ELR (cell line): ENCODE data around the gene CIAO3.
"Not testable (repeated sequence)": the region's sequence is repeated elsewhere in the genome, so short reads cannot be mapped to it uniquely, and the experiment has no call there.

Source experiments
- DNase-seq: peaks from one replicate; pipeline ENCODE4 v3.0.0-alpha.2; 2015; ENCODE audit warnings: low read depth

Gene CIAO3

DNA sequence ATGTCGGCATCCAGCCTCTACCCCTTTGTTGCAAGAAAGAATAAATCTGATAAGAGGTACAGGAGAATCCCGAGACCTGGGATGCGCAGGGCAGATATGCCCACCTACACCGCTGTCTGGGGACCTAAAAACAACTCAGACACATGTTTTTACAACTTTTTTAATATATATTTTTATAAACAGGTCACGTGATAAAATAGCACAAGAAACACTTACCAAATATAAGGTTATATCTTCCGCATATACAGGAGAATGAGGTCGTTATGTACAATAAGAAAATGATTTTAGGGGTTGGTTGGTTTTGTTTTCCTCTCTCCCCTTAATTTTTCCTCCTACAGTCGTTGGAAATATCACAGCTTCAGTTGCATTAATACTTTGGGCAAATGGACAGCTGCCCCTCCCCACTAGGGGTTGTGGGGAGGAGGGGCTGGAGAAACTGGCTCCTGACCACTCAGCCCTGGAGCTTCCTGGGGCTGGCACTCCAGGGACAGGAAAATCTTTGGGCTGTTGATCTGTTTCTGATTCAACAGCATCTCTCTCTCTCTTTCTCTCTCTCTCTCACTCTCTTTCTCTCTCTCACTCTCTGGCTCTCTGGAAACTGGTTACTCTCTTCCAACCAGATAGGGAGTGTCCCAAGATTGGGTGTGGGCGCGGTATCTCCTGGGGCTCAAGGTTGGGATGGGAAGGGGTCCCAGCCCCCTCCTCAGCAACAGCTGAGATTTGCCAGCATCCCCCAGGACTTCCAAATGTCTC lies 48.3 kb downstream of the CIAO3 start:
- DNase-seq: no peak

DNA sequence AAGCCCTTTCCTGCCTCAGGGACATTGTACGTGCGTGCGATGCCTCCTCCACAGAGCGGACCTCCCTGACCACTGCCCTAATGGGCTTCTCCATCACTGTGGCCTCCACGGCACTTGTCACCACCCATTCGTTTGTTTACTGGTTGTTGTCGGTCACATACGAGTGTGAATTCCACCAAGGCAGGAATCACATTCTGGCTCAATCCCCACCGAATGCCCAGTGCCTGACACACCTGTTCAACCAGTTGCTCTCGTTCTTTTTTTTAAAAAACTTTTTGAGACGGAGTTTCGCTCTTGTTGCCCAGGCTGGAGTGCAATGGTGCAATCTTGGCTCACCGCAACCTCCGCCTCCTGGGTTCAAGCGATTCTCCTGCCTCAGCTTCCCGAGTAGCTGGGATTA lies 49.6 kb downstream of the CIAO3 start:
- not testable (repeated sequence) for DNase-seq

GRCh38 chr16:689175-689897 lies 51.5 kb downstream of the CIAO3 start:
- no peak for DNase-seq

DNA sequence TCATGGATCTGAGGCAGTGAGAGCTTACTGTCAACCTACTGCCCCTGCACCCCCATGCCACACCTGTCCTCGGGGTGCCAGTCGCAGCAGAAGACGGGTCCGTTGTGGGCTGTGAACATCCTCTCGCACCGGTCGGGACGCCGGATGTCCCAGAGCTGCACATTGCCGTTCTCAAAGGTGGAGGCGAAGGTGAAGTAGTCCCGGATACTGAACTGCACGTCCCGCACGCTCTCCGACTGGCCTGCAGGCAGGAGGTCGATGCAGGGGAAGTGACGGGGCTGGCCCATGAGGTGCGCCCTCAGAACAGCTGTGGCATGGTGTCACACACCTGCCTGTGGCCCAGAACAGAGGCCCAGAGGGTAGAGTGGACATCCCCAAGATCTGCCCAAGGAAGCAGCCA lies 53.3 kb downstream of the CIAO3 start:
- DNase-seq: no peak

GRCh38 chr16:686459-687260 lies 54.1 kb downstream of the CIAO3 start:
- no peak for DNase-seq

DNA sequence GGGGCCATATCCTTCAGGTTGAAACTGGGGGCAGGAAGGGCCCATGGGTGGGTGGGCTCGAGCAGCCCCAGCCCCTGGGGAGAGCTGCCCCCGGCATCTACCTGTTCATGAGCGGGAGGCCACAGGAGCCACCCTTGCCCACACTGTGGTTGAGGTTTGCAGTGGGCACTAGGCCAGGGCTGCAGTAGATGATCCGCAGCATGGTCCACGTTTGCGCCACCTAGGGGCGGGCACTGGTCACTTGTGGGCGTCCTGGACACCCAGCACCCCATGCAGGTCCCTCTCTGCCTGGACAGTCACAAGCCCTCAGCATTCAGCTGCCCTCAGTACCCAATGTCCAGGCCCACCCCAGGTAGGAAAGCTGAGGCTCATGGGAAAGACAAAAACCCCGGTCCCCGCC lies 54.8 kb downstream of the CIAO3 start:
- DNase-seq: peak; percentile 57

- DNase-seq: no peak
Observed at GRCh38 chr16:684961-685696, 55.7 kb downstream of the CIAO3 start.

- DNase-seq: peak; percentile 94
Observed at GRCh38 chr16:684071-684794, 56.6 kb downstream of the CIAO3 start, which contains the start of gene JMJD8. JMJD8 (minus strand) TSS chr16:684334; CDS start chr16:684319, 15 bp downstream.

DNA sequence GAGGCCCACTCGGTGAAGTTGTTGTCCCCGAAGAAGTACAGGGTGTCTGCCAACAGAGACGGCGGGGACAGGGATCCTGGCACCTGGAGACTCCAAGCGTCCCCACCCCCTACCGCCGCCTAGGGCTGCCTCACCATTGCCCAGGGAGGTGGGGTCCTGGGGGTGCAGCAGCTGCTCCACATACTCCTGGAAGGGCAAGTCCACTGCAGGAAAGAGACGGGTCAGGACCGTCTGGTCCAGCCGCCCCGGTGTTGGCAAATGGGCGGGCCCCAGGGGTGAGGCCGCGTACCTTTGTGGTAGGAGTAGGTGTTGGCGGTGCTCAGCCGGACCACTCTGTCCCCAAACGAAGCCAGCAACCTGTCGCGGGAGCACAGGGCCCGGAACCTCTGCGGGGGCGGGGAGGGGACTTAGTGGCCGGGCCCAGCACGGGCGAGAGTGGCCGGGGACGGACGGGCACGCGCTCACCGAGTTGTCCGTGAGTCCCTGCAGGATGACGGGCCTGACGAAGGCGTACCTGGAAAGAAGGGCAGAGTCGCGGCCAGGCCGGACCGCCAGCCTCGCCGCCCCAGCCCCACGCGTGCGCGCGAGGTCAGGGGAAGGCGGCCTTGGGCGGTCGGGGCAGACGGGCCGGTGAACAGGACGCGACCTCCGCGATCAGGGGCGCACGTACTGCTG lies 57.3 kb downstream of the CIAO3 start:
- no peak for DNase-seq

DNA sequence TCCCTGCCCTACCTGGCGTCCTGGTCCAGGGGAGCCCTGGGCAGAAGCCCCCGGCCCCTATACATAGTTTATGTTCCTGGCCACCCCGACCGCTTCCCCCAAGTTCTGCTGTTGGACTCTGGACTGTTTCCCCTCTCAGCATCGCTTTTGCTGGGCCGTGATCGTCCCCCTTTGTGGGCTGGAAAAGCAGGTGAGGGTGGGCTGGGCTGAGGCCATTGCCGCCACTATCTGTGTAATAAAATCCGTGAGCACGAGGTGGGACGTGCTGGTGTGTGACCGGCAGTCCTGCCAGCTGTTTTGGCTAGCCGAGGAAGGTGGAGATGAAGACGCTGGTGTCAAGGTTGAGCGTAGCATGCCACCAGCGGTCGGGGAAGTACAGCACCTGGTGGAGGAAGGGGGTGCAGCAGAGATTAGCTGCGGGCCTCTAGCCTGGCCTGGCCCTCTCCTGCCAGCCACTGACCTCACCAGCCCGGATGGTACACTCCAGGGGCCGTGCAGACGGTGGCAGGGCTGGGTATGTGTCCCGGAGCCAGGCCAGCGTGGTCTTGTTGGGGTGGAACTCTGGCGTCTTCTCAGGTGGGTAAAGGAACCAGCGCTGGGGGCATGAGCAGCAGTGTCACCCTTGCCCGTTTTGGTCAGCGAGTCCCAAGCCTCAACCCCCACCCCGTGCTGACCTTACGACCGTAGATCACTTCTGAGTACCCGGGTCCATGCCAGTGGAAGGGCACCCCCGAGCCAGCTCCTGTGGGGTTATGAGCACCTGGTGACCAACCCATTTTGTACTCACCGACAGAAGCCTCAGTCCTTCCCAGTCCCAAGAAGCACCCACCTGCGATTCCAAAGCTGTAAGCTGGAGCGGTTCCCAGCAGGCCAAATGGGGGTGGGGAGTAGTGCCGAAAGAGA lies 58.1 kb downstream of the CIAO3 start:
- no peak for DNase-seq

DNA sequence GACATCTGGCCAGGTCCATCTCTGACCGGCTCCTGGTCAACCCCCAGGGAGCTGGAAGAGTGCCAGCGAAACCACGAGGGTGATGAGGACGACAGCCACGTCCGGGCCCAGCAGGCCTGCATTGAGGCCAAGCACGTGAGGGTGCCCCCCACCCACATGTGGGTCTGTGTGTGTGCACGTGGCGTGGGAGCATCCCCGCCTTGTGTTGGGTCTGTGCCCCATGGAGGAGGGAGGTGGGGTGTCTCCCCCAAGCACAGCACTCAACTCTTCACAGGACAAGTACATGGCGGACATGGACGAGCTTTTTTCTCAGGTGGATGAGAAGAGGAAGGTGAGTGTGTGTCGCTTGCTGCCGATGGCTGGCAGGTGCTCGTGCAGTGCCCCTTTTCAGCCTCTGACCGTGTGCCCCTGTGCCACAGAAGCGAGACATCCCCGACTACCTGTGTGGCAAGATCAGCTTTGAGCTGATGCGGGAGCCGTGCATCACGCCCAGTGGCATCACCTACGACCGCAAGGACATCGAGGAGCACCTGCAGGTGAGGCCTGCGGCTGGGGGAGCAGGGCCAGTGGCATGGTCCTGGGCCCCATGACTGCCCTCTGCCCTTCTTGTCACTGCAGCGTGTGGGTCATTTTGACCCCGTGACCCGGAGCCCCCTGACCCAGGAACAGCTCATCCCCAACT lies 58.9 kb downstream of the CIAO3 start:
- peak; percentile 54 for DNase-seq

DNA sequence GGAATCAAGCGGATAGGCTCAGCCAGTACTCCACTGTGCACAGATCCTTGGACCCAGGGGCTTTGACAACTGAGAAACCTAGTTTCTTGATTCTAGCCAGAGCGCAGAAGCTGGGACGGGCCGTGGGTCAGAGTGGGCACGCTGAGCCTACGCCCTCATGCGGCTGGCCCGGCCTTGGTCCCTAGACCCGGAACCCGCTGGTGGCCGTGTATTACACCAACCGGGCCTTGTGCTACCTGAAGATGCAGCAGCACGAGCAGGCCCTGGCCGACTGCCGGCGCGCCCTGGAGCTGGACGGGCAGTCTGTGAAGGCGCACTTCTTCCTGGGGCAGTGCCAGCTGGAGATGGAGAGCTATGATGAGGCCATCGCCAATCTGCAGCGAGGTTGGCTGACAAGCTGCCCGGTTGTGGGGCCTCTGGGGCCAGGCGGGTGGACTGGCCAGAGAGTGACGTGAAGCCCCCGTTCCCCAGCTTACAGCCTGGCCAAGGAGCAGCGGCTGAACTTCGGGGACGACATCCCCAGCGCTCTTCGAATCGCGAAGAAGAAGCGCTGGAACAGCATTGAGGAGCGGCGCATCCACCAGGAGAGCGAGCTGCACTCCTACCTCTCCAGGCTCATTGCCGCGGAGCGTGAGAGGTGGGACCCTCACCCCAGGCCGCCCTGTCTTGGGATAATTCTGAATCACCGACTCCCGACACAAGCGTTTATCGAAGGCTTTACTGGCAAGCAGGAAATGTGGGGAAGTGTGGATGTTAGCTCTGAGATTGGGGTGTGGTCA lies 59.6 kb downstream of the CIAO3 start:
- DNase-seq: peak; percentile 52

GRCh38 chr16:680625-680945 lies 60.2 kb downstream of the CIAO3 start:
- DNase-seq: no peak

GRCh38 chr16:679814-680624 lies 60.8 kb downstream of the CIAO3 start, which contains the start of gene STUB1:
STUB1 (plus strand) TSS chr16:680410; CDS start chr16:680526, 116 bp downstream.
- peak; percentile 83 for DNase-seq
